Measurements from ENCODE around the gene NAPA.

DNA sequence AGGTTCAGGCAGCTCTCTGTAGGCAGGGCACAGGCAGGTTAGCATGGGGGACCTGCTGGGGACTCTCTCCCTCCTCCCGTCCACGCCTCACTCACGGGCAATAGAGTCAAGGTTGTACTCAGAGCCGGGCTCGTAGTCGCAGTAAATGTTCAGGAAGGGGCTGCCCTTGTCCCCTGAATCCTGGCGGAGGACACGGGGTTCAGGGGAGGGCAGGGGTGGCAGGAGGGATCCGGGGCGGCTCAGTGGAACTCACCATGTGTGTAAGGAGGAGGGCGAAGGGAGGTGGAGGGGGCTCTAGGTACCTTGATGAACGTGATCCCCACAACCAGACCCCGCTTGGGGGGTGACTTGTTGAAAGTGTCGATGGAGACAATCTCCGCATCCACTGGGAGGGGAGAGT, 31.7 kb downstream of the NAPA start:
- TF ChIP-seq POLR2AphosphoS5 (IDR thresholded peaks at IDR 0.05), result no peak
- TF ChIP-seq, protein P1, sequence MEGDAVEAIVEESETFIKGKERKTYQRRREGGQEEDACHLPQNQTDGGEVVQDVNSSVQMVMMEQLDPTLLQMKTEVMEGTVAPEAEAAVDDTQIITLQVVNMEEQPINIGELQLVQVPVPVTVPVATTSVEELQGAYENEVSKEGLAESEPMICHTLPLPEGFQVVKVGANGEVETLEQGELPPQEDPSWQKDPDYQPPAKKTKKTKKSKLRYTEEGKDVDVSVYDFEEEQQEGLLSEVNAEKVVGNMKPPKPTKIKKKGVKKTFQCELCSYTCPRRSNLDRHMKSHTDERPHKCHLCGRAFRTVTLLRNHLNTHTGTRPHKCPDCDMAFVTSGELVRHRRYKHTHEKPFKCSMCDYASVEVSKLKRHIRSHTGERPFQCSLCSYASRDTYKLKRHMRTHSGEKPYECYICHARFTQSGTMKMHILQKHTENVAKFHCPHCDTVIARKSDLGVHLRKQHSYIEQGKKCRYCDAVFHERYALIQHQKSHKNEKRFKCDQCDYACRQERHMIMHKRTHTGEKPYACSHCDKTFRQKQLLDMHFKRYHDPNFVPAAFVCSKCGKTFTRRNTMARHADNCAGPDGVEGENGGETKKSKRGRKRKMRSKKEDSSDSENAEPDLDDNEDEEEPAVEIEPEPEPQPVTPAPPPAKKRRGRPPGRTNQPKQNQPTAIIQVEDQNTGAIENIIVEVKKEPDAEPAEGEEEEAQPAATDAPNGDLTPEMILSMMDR (IDR thresholded peaks at IDR 0.05), result no peak
- no peak for TF ChIP-seq POLR2A (IDR thresholded peaks at IDR 0.05)
- TF ChIP-seq EP300 (IDR thresholded peaks at IDR 0.05; ENCODE audit: low read depth), result no peak
